Fibroblast of pulmonary artery (primary cell): ENCODE data around the gene SHBG.
A peak's percentile ranks its signal among the peaks of the same experiment; 100 is the strongest.

Experiments
- DNase-seq: peaks from one replicate; pipeline ENCODE4 v3.0.0-alpha.2; 2010; ENCODE audit warnings: low read depth
- H3K4me3 ChIP-seq: replicated peaks from 2 replicates; pipeline ENCODE4 v1.5.1; 2011; ENCODE audit warnings: low read depth, mild to moderate bottlenecking, control low read depth, low read length, moderate library complexity
- TF ChIP-seq, protein P1 (sequence below): IDR thresholded peaks from 2 replicates; pipeline ENCODE4 v1.5.1; 2011; ENCODE audit warnings: mild to moderate bottlenecking, control low read depth, low read length, inconsistent platforms; ENCODE audit errors: missing control alignments

SHBG gene

DNA sequence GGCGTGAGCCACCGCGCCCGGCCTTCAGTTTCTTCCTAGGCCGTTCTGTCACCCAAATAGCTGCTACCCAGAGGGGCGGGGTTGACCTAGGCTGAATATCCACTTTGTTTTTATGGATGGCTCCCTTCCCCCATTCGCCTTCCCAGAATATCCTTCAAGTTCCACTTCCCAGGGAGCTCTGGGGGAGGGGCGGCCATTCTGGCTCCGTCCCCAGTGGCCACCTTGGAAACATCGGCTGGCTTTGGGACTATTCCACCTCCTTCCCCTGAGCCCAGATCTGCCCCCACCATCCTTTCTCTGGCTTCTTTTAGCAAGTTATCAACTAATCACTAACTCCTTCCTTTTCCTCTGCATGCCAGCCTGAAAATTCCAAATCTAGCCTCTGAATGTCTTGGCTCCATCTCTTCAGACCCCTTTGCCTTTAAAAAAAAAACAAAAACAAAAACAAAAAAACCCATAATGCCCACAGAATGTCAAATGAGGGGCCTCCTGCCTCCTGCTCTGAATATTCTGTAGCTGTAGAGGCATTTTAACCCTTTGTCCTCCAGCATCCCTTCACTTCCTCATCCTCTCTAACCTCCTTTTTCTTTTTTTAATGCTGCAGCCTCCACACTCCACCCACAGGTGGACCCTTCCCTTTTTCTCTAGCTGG is 27.1 kb downstream of the SHBG start:
- peak; percentile 18 for DNase-seq
- TF ChIP-seq, protein P1, sequence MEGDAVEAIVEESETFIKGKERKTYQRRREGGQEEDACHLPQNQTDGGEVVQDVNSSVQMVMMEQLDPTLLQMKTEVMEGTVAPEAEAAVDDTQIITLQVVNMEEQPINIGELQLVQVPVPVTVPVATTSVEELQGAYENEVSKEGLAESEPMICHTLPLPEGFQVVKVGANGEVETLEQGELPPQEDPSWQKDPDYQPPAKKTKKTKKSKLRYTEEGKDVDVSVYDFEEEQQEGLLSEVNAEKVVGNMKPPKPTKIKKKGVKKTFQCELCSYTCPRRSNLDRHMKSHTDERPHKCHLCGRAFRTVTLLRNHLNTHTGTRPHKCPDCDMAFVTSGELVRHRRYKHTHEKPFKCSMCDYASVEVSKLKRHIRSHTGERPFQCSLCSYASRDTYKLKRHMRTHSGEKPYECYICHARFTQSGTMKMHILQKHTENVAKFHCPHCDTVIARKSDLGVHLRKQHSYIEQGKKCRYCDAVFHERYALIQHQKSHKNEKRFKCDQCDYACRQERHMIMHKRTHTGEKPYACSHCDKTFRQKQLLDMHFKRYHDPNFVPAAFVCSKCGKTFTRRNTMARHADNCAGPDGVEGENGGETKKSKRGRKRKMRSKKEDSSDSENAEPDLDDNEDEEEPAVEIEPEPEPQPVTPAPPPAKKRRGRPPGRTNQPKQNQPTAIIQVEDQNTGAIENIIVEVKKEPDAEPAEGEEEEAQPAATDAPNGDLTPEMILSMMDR: no peak
- H3K4me3 ChIP-seq: no peak overlapping the region

DNA sequence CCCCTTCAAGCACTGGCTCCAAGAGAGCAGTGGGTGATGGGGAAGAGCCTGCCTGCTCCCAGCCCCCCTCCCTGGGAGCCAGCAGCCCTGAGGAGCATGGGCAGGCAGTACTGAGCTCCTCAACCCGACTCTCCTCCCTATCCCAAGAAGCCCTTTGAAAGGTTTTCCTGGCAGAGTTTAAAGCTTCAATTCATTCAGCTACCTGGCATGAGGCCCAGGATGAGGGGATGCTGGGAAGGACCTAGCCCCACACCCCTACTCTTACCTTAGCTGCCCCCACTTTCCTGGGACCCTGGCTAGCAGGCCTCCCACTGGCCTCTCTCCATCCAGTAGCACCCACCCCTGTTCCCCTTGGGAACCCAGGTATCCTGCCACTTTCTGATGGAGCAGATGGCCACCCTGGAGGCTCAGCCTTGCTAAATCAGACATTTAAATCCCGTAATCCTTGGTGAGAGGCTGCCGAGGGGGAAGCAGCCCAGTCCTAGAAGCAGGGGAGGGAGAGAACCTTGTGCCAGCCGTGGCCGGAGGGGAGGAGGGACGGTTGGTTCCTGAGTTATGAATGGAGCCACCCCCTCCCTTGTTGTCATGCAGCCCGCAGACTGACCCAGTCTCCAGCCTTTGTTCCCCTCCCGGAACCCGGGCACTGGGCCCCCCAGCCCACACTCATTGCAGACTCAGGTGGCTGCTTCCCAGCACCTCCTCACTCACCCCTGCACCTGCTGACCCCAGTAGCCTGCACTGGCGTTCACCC is 37.9 kb downstream of the SHBG start:
- TF ChIP-seq, protein P1: no peak
- no peak overlapping the region for H3K4me3 ChIP-seq
- no peak for DNase-seq

DNA sequence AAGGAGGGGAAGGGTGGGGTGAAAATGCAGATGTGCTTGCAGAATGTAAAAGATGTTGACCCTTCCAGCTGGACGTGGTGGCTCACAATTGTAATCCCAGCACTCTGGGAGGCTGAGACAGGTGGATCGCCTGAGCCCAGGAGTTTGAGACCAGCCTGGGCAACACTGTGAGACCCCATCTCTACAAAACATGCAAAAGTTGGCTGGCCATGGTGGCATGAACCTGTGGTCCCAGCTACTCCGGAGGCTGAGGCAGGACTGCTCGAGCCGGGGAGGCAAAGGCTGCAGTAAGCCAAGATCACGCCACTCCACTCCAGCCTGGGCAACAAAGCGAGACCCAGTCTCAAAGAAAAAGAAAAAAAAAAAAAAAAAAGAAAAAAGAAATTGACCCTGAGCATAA is 38.5 kb downstream of the SHBG start:
- TF ChIP-seq, protein P1: no peak
- no peak overlapping the region for H3K4me3 ChIP-seq
- no peak for DNase-seq

DNA sequence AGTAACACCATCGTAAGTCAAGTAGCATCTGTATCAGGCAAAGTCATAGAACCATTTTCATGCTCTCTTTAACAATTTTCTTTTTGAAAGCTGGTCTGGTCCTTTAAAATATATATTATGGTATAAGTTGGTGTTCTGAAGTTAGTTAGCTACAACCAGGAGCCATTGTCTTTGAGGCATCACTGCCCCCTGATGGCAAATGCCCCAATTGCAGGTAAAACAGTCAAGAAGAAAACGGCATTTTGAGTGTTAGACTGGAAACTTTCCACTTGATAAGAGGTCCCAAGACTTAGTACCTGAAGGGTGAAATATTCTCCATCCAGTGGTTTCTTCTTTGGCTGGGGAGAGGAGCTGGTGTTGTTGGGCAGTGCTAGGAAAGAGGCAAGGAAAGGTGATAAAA is 43.3 kb downstream of the SHBG start:
- no peak for DNase-seq
- TF ChIP-seq, protein P1: peak; percentile 48
- no peak overlapping the region for H3K4me3 ChIP-seq

DNA sequence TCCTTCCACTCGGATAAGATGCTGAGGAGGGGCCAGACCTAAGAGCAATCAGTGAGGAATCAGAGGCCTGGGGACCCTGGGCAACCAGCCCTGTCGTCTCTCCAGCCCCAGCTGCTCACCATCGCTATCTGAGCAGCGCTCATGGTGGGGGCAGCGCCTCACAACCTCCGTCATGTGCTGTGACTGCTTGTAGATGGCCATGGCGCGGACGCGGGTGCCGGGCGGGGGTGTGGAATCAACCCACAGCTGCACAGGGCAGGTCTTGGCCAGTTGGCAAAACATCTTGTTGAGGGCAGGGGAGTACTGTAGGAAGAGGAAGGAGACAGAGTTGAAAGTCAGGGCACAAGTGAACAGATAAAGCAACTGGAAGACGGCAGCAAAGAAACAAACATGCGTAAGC is 45.0 kb downstream of the SHBG start:
- no peak for DNase-seq
- H3K4me3 ChIP-seq: no peak overlapping the region

DNA sequence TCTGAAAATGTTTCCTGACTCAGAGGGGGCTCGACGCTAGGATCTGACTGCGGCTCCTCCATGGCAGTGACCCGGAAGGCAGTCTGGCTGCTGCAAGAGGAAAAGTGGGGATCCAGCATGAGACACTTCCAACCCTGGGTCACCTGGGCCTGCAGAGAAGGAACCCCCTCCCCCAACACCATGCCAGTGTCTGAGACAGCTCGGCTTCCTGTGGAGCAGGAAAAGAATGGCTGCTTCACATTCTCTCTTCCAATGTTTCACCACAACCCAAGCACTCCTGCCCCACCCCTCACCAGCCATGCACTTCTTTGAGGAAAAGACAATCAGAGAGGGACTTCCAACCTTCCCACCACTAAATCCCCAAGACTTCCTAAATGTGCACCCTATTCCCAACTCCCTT is 46.6 kb downstream of the SHBG start:
- DNase-seq: no peak
- no peak overlapping the region for H3K4me3 ChIP-seq
- TF ChIP-seq, protein P1: no peak

More for the DNA sequence above, 45.0 kb downstream of the SHBG start:
- TF ChIP-seq, protein P1: no peak
